ENCODE measurements around the gene RIPPLY2. TPM values are rescaled to one million over a fixed set of nuclear protein-coding genes. Genes with fewer than 3 reads are reported as not detected.
A peak's percentile ranks its signal among the peaks of the same experiment; 100 is the strongest.

Gene RIPPLY2
- total RNA-seq, 3 donors from 2014 or later = 1.3 TPM; not detected in 2

DNA sequence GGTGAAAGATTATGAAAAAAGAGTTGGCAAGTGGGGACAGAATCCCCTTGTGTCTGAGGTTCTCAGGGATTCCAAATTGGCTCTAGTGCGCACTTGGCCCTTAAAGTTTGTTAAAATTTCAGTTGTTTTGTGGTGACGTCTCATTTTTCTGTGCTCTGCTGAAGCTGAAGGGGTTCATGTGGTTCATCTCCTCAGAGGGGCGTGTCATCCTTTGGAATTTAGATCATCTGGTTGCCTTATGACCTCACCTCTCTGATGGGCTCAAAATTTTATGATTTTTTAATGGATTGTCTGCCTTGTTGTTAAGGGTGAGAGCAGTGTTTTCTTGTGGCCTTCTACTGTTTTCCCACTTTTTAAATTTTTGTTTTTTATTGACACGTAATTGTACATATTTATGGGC lies 26.6 kb downstream of the RIPPLY2 start:
- Histone ChIP-seq H3K9me3 (no peaks in the 10 kb centered on the region), H3K4me3 (no peak overlapping the region), H3K36me3 (ENCODE audit: low read depth) (no peaks in the 10 kb centered on the region), H3K4me1 (ENCODE audit: low read depth) (no peaks in the 10 kb centered on the region)
- ATAC-seq (no peak), DNase-seq (no peak)
- TF ChIP-seq, protein P1, sequence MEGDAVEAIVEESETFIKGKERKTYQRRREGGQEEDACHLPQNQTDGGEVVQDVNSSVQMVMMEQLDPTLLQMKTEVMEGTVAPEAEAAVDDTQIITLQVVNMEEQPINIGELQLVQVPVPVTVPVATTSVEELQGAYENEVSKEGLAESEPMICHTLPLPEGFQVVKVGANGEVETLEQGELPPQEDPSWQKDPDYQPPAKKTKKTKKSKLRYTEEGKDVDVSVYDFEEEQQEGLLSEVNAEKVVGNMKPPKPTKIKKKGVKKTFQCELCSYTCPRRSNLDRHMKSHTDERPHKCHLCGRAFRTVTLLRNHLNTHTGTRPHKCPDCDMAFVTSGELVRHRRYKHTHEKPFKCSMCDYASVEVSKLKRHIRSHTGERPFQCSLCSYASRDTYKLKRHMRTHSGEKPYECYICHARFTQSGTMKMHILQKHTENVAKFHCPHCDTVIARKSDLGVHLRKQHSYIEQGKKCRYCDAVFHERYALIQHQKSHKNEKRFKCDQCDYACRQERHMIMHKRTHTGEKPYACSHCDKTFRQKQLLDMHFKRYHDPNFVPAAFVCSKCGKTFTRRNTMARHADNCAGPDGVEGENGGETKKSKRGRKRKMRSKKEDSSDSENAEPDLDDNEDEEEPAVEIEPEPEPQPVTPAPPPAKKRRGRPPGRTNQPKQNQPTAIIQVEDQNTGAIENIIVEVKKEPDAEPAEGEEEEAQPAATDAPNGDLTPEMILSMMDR (IDR thresholded peaks at IDR 0.05) = no peak
- intact Hi-C loops (cut with DNase I, micrococcal nuclease) = loop anchor here (5.0 to 10.0 kb wide), 2 partner anchors 345 to 348 kb away; partner anchors contain the start of gene CEP162 (in 2 of the 2)

GRCh38 chr6:83883240-83883639 lies 30.1 kb downstream of the RIPPLY2 start:
- no peaks in the 10 kb centered on the region for H3K4me1 ChIP-seq (ENCODE audit: low read depth)
- DNase-seq = no peak
- H3K36me3 ChIP-seq (ENCODE audit: low read depth) = no peaks in the 10 kb centered on the region
- no peaks in the 10 kb centered on the region for H3K9me3 ChIP-seq
- intact Hi-C loops (cut with DNase I, micrococcal nuclease) = loop anchor here (5.0 to 10.0 kb wide), 2 partner anchors 342 to 344 kb away; partner anchors contain the start of gene CEP162 (in 2 of the 2)
- ATAC-seq = no peak
- H3K4me3 ChIP-seq = no peak overlapping the region
- TF ChIP-seq, protein P1 (IDR thresholded peaks at IDR 0.05) = no peak

- no peaks in the 10 kb centered on the region for H3K4me1 ChIP-seq (ENCODE audit: low read depth)
- intact Hi-C loops (cut with DNase I, micrococcal nuclease) = loop anchor here (5.0 to 10.0 kb wide), 2 partner anchors 340 to 343 kb away; partner anchors contain the start of gene CEP162 (in 2 of the 2)
- TF ChIP-seq, protein P1 (IDR thresholded peaks at IDR 0.05) = no peak
- DNase-seq (no peak), ATAC-seq (peak; percentile 81)
- no peaks in the 10 kb centered on the region for H3K9me3 ChIP-seq
- no peaks in the 10 kb centered on the region for H3K36me3 ChIP-seq (ENCODE audit: low read depth)
- peak overlapping the region; percentile 1 for H3K4me3 ChIP-seq
Observed at GRCh38 chr6:83884523-83884922, 31.4 kb downstream of the RIPPLY2 start.

- no peaks in the 10 kb centered on the region for H3K4me1 ChIP-seq (ENCODE audit: low read depth)
- no peaks in the 10 kb centered on the region for H3K36me3 ChIP-seq (ENCODE audit: low read depth)
- H3K4me3 ChIP-seq = no peak overlapping the region
- ATAC-seq (no peak), DNase-seq (no peak)
- intact Hi-C loops (cut with DNase I, micrococcal nuclease) = loop anchor here in 1 of 2 donors (10.0 kb wide), 1 partner anchor 339 kb away; the partner anchor contains the start of gene CEP162
- H3K9me3 ChIP-seq = no peaks in the 10 kb centered on the region
- TF ChIP-seq, protein P1 (IDR thresholded peaks at IDR 0.05) = no peak
Observed at GRCh38 chr6:83885984-83886383, 32.8 kb downstream of the RIPPLY2 start.

DNA sequence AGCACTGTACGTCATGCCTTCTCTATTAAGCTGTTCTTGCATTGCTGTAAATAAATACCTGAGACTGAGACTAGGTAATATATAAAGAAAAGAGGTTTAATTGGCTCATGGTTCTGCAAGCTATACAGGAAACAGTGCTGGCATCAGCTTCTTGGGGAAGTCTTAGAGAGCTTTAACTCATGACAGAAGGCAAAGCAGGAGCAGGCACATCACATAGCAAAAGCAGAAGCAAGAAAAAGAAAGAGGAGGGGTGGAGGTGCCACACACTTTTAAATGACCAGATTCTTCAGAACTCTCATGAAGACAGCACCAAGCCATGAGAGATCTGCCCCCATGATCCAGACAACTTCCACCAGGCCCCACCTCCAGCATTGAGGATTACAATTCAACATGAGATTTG lies 36.5 kb downstream of the RIPPLY2 start:
- ATAC-seq (no peak), DNase-seq (no peak)
- intact Hi-C loops (cut with DNase I, micrococcal nuclease) = loop anchor here in 1 of 2 donors (10.0 kb wide), 1 partner anchor 335 kb away; the partner anchor contains the start of gene CEP162
- no peak overlapping the region for H3K4me3 ChIP-seq
- H3K9me3 ChIP-seq = no peaks in the 10 kb centered on the region
- no peaks in the 10 kb centered on the region for H3K4me1 ChIP-seq (ENCODE audit: low read depth)
- no peaks in the 10 kb centered on the region for H3K36me3 ChIP-seq (ENCODE audit: low read depth)
- TF ChIP-seq, protein P1 (IDR thresholded peaks at IDR 0.05) = no peak
